MM.1S (cell line): ENCODE results near the gene FA2H.

ENCODE experiments used
- CTCF ChIP-seq: fragments of 300-600 bp; sonication (generic); IDR thresholded peaks from 2 replicates; pipeline ENCODE4 v1.5.1; 2016; ENCODE audit warnings: antibody characterized with exemption, low read length, mixed read lengths
- EZH2 ChIP-seq: fragments of 300-600 bp; sonication (generic); optimal IDR thresholded peaks from 2 replicates; pipeline ENCODE3; 2017; ENCODE audit warnings: low read depth, mild to moderate bottlenecking, antibody characterized with exemption, low read length, mixed read lengths
- EZH2phosphoT487 ChIP-seq: fragments of 300-600 bp; sonication (generic); IDR thresholded peaks from 2 replicates; pipeline ENCODE4 v1.6.1; 2018; ENCODE audit warnings: antibody characterized with exemption, low read length

GRCh38 chr16:74751658-74752057, 23.0 kb downstream of the FA2H start:
- TF ChIP-seq CTCF (no peak), EZH2 (no peak), EZH2phosphoT487 (no peak)
